Upper lobe of left lung (tissue), 4 donors: ENCODE data around the gene APLF.

ENCODE experiments used
- CTCF ChIP-seq, 6 experiments: fragments of 450-650 bp in 4 of 6; fragments of 200-600 bp in 2 of 6; sonication (generic) in 2 of 6; IDR thresholded peaks; one replicate each; pipeline ENCODE4 v1.5.1; 2016 to 2019; ENCODE audit warnings: antibody characterized with exemption in 6 of 6
- POLR2A ChIP-seq, 4 donors: fragments of 450-650 bp; IDR thresholded peaks; one replicate each; pipeline ENCODE4 v1.5.1; 2016 to 2017; ENCODE audit warnings: antibody characterized with exemption in 4 of 4, mild to moderate bottlenecking in 2 of 4
- POLR2AphosphoS5 ChIP-seq, 2 donors: sonication (generic); formaldehyde crosslinking; IDR thresholded peaks; one replicate each; pipeline ENCODE4 v1.5.1; 2017; ENCODE audit warnings: antibody characterized with exemption in 2 of 2

- no peak for TF ChIP-seq POLR2AphosphoS5 (IDR thresholded peaks at IDR 0.05)
- no peak for TF ChIP-seq POLR2A (IDR thresholded peaks at IDR 0.05)
- no peak for TF ChIP-seq CTCF (IDR thresholded peaks at IDR 0.05)
Observed at GRCh38 chr2:68537809-68538208, 70.4 kb downstream of the APLF start.
